IMR-90 (cell line): ENCODE results near the gene FOXO3. TPM values are rescaled to one million over a fixed set of nuclear protein-coding genes. Genes with fewer than 3 reads are reported as not detected.

ENCODE experiments used
- ATAC-seq: fragments of 200-7000 bp; cut with Tn5 transposase; 2 replicates; pipeline ENCODE4 v1.9.1; 2020; ENCODE audit warnings: low read depth, mild to moderate bottlenecking, moderate library complexity
- BruUV-seq: library from RNA; stranded (reverse); fragments of 400-500 nt; replicated peaks from 2 replicates; lab custom pipeline; 2021; lab: Mats Ljungman, UMichigan
- CTCF ChIA-PET: fragments of 300-600 bp; formaldehyde crosslinking; extraction: SDS; loops from one replicate; lab custom pipeline; 2021; ENCODE audit warnings: antibody characterized with exemption; lab: Yijun Ruan, JAX
- POLR2A ChIA-PET: fragments of 300-600 bp; sonication (Branson Sonifier 250); formaldehyde crosslinking; loops from one replicate; lab custom pipeline; 2022; ENCODE audit warnings: antibody characterized with exemption; ENCODE audit not compliant: unreplicated experiment; lab: Charles Lee
- DNase-seq: peaks from one replicate; pipeline ENCODE4 v3.0.0; 2013
- H2AFZ ChIP-seq: replicated peaks from 2 replicates; pipeline ENCODE3; 2013; ENCODE audit warnings: low read length, mild to moderate bottlenecking; ENCODE audit not compliant: poor library complexity
- H2AK5ac ChIP-seq: 2 replicates; pipeline ENCODE4 v1.6.1; 2013; ENCODE audit warnings: low read depth, low read length, inconsistent platforms
- H2AK9ac ChIP-seq: replicated peaks from 2 replicates; pipeline ENCODE3; 2013; ENCODE audit warnings: mild to moderate bottlenecking, low read depth, low read length, moderate library complexity; ENCODE audit not compliant: poor library complexity
- H2BK120ac ChIP-seq: 2 replicates; pipeline ENCODE4 v1.6.1; 2013; ENCODE audit warnings: low read depth, low read length, inconsistent platforms
- H2BK15ac ChIP-seq: 3 replicates; pipeline ENCODE4 v1.6.1; 2013; ENCODE audit warnings: low read depth, low read length, inconsistent platforms
- H2BK20ac ChIP-seq: 2 replicates; pipeline ENCODE4 v1.6.1; 2013; ENCODE audit warnings: low read depth, mild to moderate bottlenecking, inconsistent platforms, low read length, moderate library complexity
- H2BK5ac ChIP-seq: 2 replicates; pipeline ENCODE4 v1.6.1; 2013; ENCODE audit warnings: mild to moderate bottlenecking, low read depth, low read length, inconsistent platforms; ENCODE audit not compliant: poor library complexity, severe bottlenecking
- H3K14ac ChIP-seq: replicated peaks from 2 replicates; pipeline ENCODE4 v1.6.1; 2013; ENCODE audit warnings: low read depth, low read length, inconsistent platforms
- H3K18ac ChIP-seq: 2 replicates; pipeline ENCODE4 v1.6.1; 2013; ENCODE audit warnings: low read depth, low read length, control low read depth
- H3K23ac ChIP-seq: 2 replicates; pipeline ENCODE4 v1.6.1; 2013; ENCODE audit warnings: low read depth, low read length, inconsistent platforms
- H3K27ac ChIP-seq: 2 replicates; pipeline ENCODE4 v1.5.1; 2013; ENCODE audit warnings: mild to moderate bottlenecking, control low read depth, low read length; ENCODE audit not compliant: insufficient read depth
- H3K27me3 ChIP-seq: 2 replicates; pipeline ENCODE4 v1.6.1; 2013; ENCODE audit warnings: low read length; ENCODE audit not compliant: control insufficient read depth, insufficient read depth
- H3K36me3 ChIP-seq: 2 replicates; pipeline ENCODE4 v1.6.1; 2013; ENCODE audit warnings: low read length, mixed read lengths; ENCODE audit not compliant: control insufficient read depth, insufficient read depth
- H3K4ac ChIP-seq: 2 replicates; pipeline ENCODE4 v1.6.1; 2013; ENCODE audit warnings: low read depth, low read length, inconsistent platforms
- H3K4me1 ChIP-seq: 2 replicates; pipeline ENCODE4 v1.6.1; 2013; ENCODE audit warnings: low read length, mixed read lengths; ENCODE audit not compliant: control insufficient read depth, insufficient read depth
- H3K4me2 ChIP-seq: 2 replicates; pipeline ENCODE4 v1.6.1; 2013; ENCODE audit warnings: low read depth, mild to moderate bottlenecking, control low read depth, low read length, moderate library complexity
- H3K4me3 ChIP-seq: 2 replicates; pipeline ENCODE4 v1.5.1; 2013; ENCODE audit warnings: low read depth, mild to moderate bottlenecking, control low read depth, low read length, moderate library complexity; ENCODE audit not compliant: insufficient read depth
- H3K56ac ChIP-seq: 2 replicates; pipeline ENCODE4 v1.6.1; 2013; ENCODE audit warnings: low read length, inconsistent platforms; ENCODE audit not compliant: insufficient read depth; ENCODE audit errors: extremely low read depth
- H3K79me1 ChIP-seq, 2 experiments: 2 replicates each; pipeline ENCODE4 v1.6.1; 2013; ENCODE audit warnings: low read length in 2 of 2, inconsistent platforms in 1 of 2, low read depth in 1 of 2
- H3K9ac ChIP-seq: 2 replicates; pipeline ENCODE4 v1.6.1; 2013; ENCODE audit warnings: low read depth, low read length, control low read depth
- H3K9me1 ChIP-seq: 2 replicates; pipeline ENCODE4 v1.6.1; 2013; ENCODE audit warnings: low read length, inconsistent platforms; ENCODE audit not compliant: insufficient read depth
- H3K9me3 ChIP-seq: 2 replicates; pipeline ENCODE4 v1.6.1; 2013; ENCODE audit warnings: low read length; ENCODE audit not compliant: control insufficient read depth, insufficient read depth
- H4K20me1 ChIP-seq: 2 replicates; pipeline ENCODE4 v1.6.1; 2013; ENCODE audit warnings: low read length, inconsistent platforms; ENCODE audit not compliant: insufficient read depth
- H4K5ac ChIP-seq: 2 replicates; pipeline ENCODE4 v1.6.1; 2013; ENCODE audit warnings: mild to moderate bottlenecking, low read depth, low read length, control low read depth
- H4K8ac ChIP-seq, 2 experiments: 2 replicates each; pipeline ENCODE4 v1.6.1; 2013; ENCODE audit warnings: low read depth in 2 of 2, low read length in 2 of 2, control low read depth in 1 of 2, inconsistent platforms in 1 of 2
- H4K91ac ChIP-seq: 2 replicates; pipeline ENCODE4 v1.6.1; 2013; ENCODE audit warnings: low read depth, low read length, inconsistent platforms; ENCODE audit not compliant: insufficient read depth
- BHLHE40 ChIP-seq: fragments of 150-350 bp; IDR thresholded peaks from 2 replicates; pipeline ENCODE4 v1.6.1; 2016; ENCODE audit warnings: mild to moderate bottlenecking, low read depth, low read length
- CEBPB ChIP-seq: IDR thresholded peaks from 2 replicates; pipeline ENCODE4 v1.6.1; 2012; ENCODE audit warnings: low read depth, low read length, improper control_type of control experiment
- CHD1 ChIP-seq: IDR thresholded peaks from 2 replicates; pipeline ENCODE4 v1.6.1; 2012; ENCODE audit warnings: low read depth, low read length, improper control_type of control experiment
- CTCF ChIP-seq: conservative IDR thresholded peaks from 2 replicates; pipeline ENCODE4 v1.5.1; 2012; ENCODE audit warnings: mild to moderate bottlenecking, low read depth, low read length, improper control_type of control experiment
- ELK1 ChIP-seq: fragments of 150-350 bp; IDR thresholded peaks from 2 replicates; pipeline ENCODE4 v1.6.1; 2016; ENCODE audit warnings: low read depth, mild to moderate bottlenecking, low read length, moderate library complexity, borderline replicate concordance
- FOS ChIP-seq: fragments of 150-350 bp; IDR thresholded peaks from 2 replicates; pipeline ENCODE4 v1.6.1; 2016; ENCODE audit warnings: low read depth, low read length
- MAFK ChIP-seq: IDR thresholded peaks from 2 replicates; pipeline ENCODE4 v1.6.1; 2012; ENCODE audit warnings: low read depth, low read length, improper control_type of control experiment
- MAZ ChIP-seq: IDR thresholded peaks from 2 replicates; pipeline ENCODE4 v1.6.1; 2012; ENCODE audit warnings: low read depth, mild to moderate bottlenecking, low read length, improper control_type of control experiment, moderate library complexity, borderline replicate concordance
- MXI1 ChIP-seq: IDR thresholded peaks from 2 replicates; pipeline ENCODE4 v1.6.1; 2012; ENCODE audit warnings: low read depth, mild to moderate bottlenecking, low read length, moderate library complexity, borderline replicate concordance
- NFE2L2 ChIP-seq: fragments of 150-350 bp; IDR thresholded peaks from 2 replicates; pipeline ENCODE4 v1.6.1; 2016; ENCODE audit warnings: low read depth, mild to moderate bottlenecking, low read length
- POLR2A ChIP-seq: IDR thresholded peaks from 2 replicates; pipeline ENCODE4 v1.6.1; 2012; ENCODE audit warnings: mild to moderate bottlenecking, low read depth, low read length
- RCOR1 ChIP-seq: IDR thresholded peaks from 2 replicates; pipeline ENCODE4 v1.6.1; 2012; ENCODE audit warnings: mild to moderate bottlenecking, low read length, improper control_type of control experiment; ENCODE audit not compliant: insufficient replicate concordance
- RFX5 ChIP-seq: IDR thresholded peaks from 2 replicates; pipeline ENCODE4 v1.8.0; 2012; ENCODE audit warnings: low read depth, mild to moderate bottlenecking, low read length, moderate library complexity
- USF2 ChIP-seq: fragments of 150-350 bp; IDR thresholded peaks from 2 replicates; pipeline ENCODE4 v1.6.1; 2017; ENCODE audit warnings: mild to moderate bottlenecking, antibody characterized with exemption, low read length, low read depth
- WGBS, 2 experiments: methylation state at CpG; one replicate each; pipeline versions ENCODE4 v1.1.5 to v1.1.7; 2013; ENCODE audit warnings: missing lambda C conversion rate in 2 of 2; ENCODE audit not compliant: insufficient read length in 1 of 2; ENCODE audit errors: extremely low coverage in 2 of 2; 5-methylcytosine and 5-hydroxymethylcytosine counted together
- dilution Hi-C: fragments of 300-500 bp; cut with HindIII; formaldehyde crosslinking; loops from one replicate; pipeline ENCODE4 v1.14.3; 2018; ENCODE audit warnings: low sequenced_read_pairs; ENCODE audit not compliant: unreplicated experiment
- in situ Hi-C: fragments of 300-500 bp; cut with MboI; formaldehyde crosslinking; loops from 3 replicates; pipeline ENCODE4 v1.14.3; 2019; ENCODE audit warnings: low sequenced_read_pairs, inconsistent platforms, mixed read lengths
- intact Hi-C: fragments of 100-400 bp; cut with micrococcal nuclease; formaldehyde crosslinking; loops from 2 replicates; pipeline ENCODE4 v1.10.0; 2022
- polyA plus RNA-seq, 3 experiments: library from polyadenylated mRNA; depleted of rRNA; stranded (reverse); fragments of >200 nt; gene quantifications; 2 replicates each; pipeline ENCODE4 v1.2.3, GENCODE V29; 2012; ENCODE audit warnings: low replicate concordance in 1 of 3
- total RNA-seq: library from RNA; depleted of rRNA; stranded (reverse); fragments of >200 nt; gene quantifications from 2 replicates; pipeline ENCODE4 v1.2.3, GENCODE V29; 2012

Gene FOXO3
- total and polyA plus RNA-seq, 2 of the 4 experiments (the other 2 are of a cell fraction): 17.5 to 38.7 TPM

GRCh38 chr6:108650781-108651180 is 90.1 kb downstream of the FOXO3 start:
- H3K36me3 ChIP-seq: peaks cover 3% of the 10 kb centered on the region; the same call in 1 of the 2 replicates
- peak overlapping the region; percentile 73; the same call in 1 of the 2 replicates for H2BK120ac ChIP-seq
- in situ Hi-C loops: no loop called here
- 0 out of 2 replicates have a peak overlapping the region, but pooled peaks have one; percentile 11 for H3K14ac ChIP-seq
- peak overlapping the region; percentile 91 for H2BK5ac ChIP-seq
- H3K9me3 ChIP-seq: no peaks in the 10 kb centered on the region
- no peak overlapping the region for H2AK5ac ChIP-seq
- H2AFZ ChIP-seq: no peak overlapping the region
- H3K9me1 ChIP-seq: peaks cover 36% of the 10 kb centered on the region
- peak overlapping the region; percentile 71; the same call in 1 of the 2 replicates for H3K56ac ChIP-seq
- ATAC-seq (no peak), DNase-seq (peak; percentile 62)
- peaks cover 38% of the 10 kb centered on the region for H3K4me1 ChIP-seq
- peak overlapping the region; percentile 32; the same call in 1 of the 2 replicates for H3K23ac ChIP-seq
- dilution Hi-C loops: no loop called here
- no peak overlapping the region for H4K91ac ChIP-seq
- peaks cover 26% of the 10 kb centered on the region for H4K20me1 ChIP-seq
- WGBS, 2 experiments: no CpG with 5 or more reads among the region's 5 CpGs
- ChIA-PET CTCF (no interaction called here), POLR2A (no interaction called here)
- no TSS peak for BruUV-seq
- peak overlapping the region; percentile 66; the same call in 1 of the 2 replicates for H3K4me2 ChIP-seq
- peak overlapping the region; percentile 56; the same call in 1 of the 2 replicates for H3K4ac ChIP-seq
- no peak overlapping the region for H3K4me3 ChIP-seq
- peak overlapping the region; percentile 5 to 65 for H4K8ac ChIP-seq
- H2BK15ac ChIP-seq: peak overlapping the region; percentile 32; the same call in 1 of the 3 replicates
- peak overlapping the region; percentile 74; the same call in 1 of the 2 replicates for H3K18ac ChIP-seq
- H3K79me1 ChIP-seq: peaks cover 55 to 88% of the 10 kb centered on the region in 2 experiments
- H2AK9ac ChIP-seq: no peak overlapping the region
- no peak for TF ChIP-seq CHD1
- TF ChIP-seq USF2: no peak
- TF ChIP-seq POLR2A: no peak
- TF ChIP-seq FOS: peak; percentile 35; the same call in 1 of the 2 replicates
- no peak for TF ChIP-seq CTCF
- no peak for TF ChIP-seq RCOR1
- no peak for TF ChIP-seq RFX5
- TF ChIP-seq MAFK: peak; percentile 35; the same call in 1 of the 2 replicates
- TF ChIP-seq ELK1: no peak
- TF ChIP-seq NFE2L2: no peak
- TF ChIP-seq BHLHE40: peak; percentile 24; the same call in 1 of the 2 replicates
- peak; percentile 91 for TF ChIP-seq CEBPB
- no peak for TF ChIP-seq MXI1
- TF ChIP-seq MAZ: no peak
- H2BK20ac ChIP-seq: peak overlapping the region; percentile 78; the same call in 1 of the 2 replicates
- no peak overlapping the region; the same call in 1 of the 2 replicates for H4K5ac ChIP-seq
- peak overlapping the region; percentile 41; the same call in 1 of the 2 replicates for H3K27ac ChIP-seq
- peak overlapping the region; percentile 53; the same call in 1 of the 2 replicates for H3K9ac ChIP-seq
- no peaks in the 10 kb centered on the region for H3K27me3 ChIP-seq
- intact Hi-C loops: loop anchor here (2.0 to 5.0 kb wide), 2 partner anchors 86 to 132 kb away; no protein-coding TSS in a partner anchor
